ENCODE measurements around the gene CRPPA. TPM values are rescaled to one million over a fixed set of nuclear protein-coding genes. Genes with fewer than 3 reads are reported as not detected.

Gene CRPPA
- total and polyA plus RNA-seq, 10 of the 15 experiments (the other 5 are each of a cell fraction or from before 2014, with no cell fraction given): not detected

- POLR2A ChIA-PET: no interaction called here
- CTCF ChIA-PET: no interaction called here
- Histone ChIP-seq H3K4me3 (no peak overlapping the region), H2AFZ (ENCODE audit: control insufficient read depth, low read depth, low read length) (no peak overlapping the region), H4K20me1 (ENCODE audit: control insufficient read depth, insufficient read depth) (no peaks in the 10 kb centered on the region), H3K4me1 (ENCODE audit: control insufficient read depth, insufficient read depth, low read length) (no peaks in the 10 kb centered on the region), H3K27ac (ENCODE audit: control insufficient read depth, insufficient read depth) (no peak overlapping the region), H3K27me3 (replicated peaks in 1 of 2; ENCODE audit: control insufficient read depth in 2 of 2, insufficient read depth in 2 of 2, low read length in 1 of 2) (no peaks in the 10 kb centered on the region), H3K79me2 (ENCODE audit: control insufficient read depth, insufficient read depth, low read length) (no peaks in the 10 kb centered on the region), H3K9ac (ENCODE audit: control insufficient read depth, insufficient read depth, low read length) (no peak overlapping the region), H3K9me3 (replicated peaks; ENCODE audit: control insufficient read depth, insufficient read depth, low read length) (peaks cover 7% of the 10 kb centered on the region; the same call in 2 of the 3 replicates), H3K4me2 (ENCODE audit: control insufficient read depth, insufficient read depth) (no peak overlapping the region), H3K36me3 (ENCODE audit: control insufficient read depth in 2 of 2, insufficient read depth in 2 of 2, low read length in 1 of 2) (no peaks in the 10 kb centered on the region)
- no TSS peak for BruUV-seq (replicated peaks)
- SMC1A ChIA-PET (ENCODE audit: uncharacterized antibody, unreplicated experiment): no interaction called here
- in situ Hi-C loops (cut with MboI) (no loop called here), intact Hi-C loops (cut with micrococcal nuclease; ENCODE audit: unreplicated experiment) (no loop called here)
- ATAC-seq (no peak), FAIRE-seq (no peak), DNase-seq (ENCODE audit: low read depth, low spot score) (no peak)
- RAD21 ChIA-PET (ENCODE audit: unreplicated experiment): no interaction called here
- WGBS (ENCODE audit: insufficient coverage, insufficient replicate concordance, low lambda C conversion rate, missing lambda C conversion rate): 36% methylated on average over 2 of the region's 2 CpGs
- TF ChIP-seq FOS (IDR thresholded peaks at IDR 0.05; ENCODE audit: borderline replicate concordance, extremely low read depth, insufficient read length): no peak
- no peak for TF ChIP-seq ZBTB4 (CRISPR knock-in tag; IDR thresholded peaks at IDR 0.05)
- no peak for TF ChIP-seq POLR2AphosphoS2 (IDR thresholded peaks at IDR 0.05; ENCODE audit: low read depth, low read length)
- no peak for TF ChIP-seq MYB (IDR thresholded peaks at IDR 0.05; ENCODE audit: borderline replicate concordance, low read depth, low read length)
- no peak for TF ChIP-seq NFIC (IDR thresholded peaks at IDR 0.05; ENCODE audit: low read depth, low read length)
- TF ChIP-seq IRF3 (IDR thresholded peaks at IDR 0.05): no peak
- no peak for TF ChIP-seq CEBPB (IDR thresholded peaks at IDR 0.05; ENCODE audit: borderline replicate concordance in 1 of 2, low read depth in 2 of 2, low read length in 2 of 2)
- no peak for TF ChIP-seq TCF12 (IDR thresholded peaks at IDR 0.05; ENCODE audit: low read depth, low read length)
- TF ChIP-seq NFXL1 (IDR thresholded peaks at IDR 0.05; ENCODE audit: borderline replicate concordance): no peak
- TF ChIP-seq SMC3 (IDR thresholded peaks at IDR 0.05; ENCODE audit: borderline replicate concordance, low read length): no peak
- TF ChIP-seq CUX1 (IDR thresholded peaks at IDR 0.05; ENCODE audit: insufficient replicate concordance, low read depth, low read length): no peak
- no peak for TF ChIP-seq BMI1 (IDR thresholded peaks at IDR 0.05; ENCODE audit: borderline replicate concordance)
- no peak for TF ChIP-seq GABPA (IDR thresholded peaks at IDR 0.05; ENCODE audit: low read depth)
- no peak for TF ChIP-seq SREBF2 (IDR thresholded peaks at IDR 0.05; ENCODE audit: low read length)
- no peak for TF ChIP-seq STAT1 (conservative IDR thresholded peaks at IDR 0.05)
- TF ChIP-seq NFYA (IDR thresholded peaks at IDR 0.05; ENCODE audit: borderline replicate concordance, low read depth, low read length): no peak
Measured at GRCh38 chr7:16392990-16393523, 28.3 kb downstream of the CRPPA start.
